H1 (cell line): Measurements from ENCODE around the gene LITAF. TPM values are rescaled to one million over a fixed set of nuclear protein-coding genes. Genes with fewer than 3 reads are reported as not detected.

Experiments
- CTCF ChIA-PET: fragments of 300-600 bp; sonication (Branson Sonifier 250); formaldehyde crosslinking; loops from one replicate; lab custom pipeline; 2021; ENCODE audit not compliant: partially characterized antibody; lab: Charles Lee
- POLR2A ChIA-PET: fragments of 300-600 bp; sonication (Branson Sonifier 250); formaldehyde crosslinking; loops from one replicate; lab custom pipeline; 2021; ENCODE audit warnings: inconsistent platforms; ENCODE audit not compliant: partially characterized antibody; lab: Charles Lee
- DNase-seq, 2 experiments: peaks; one replicate each; pipeline versions ENCODE4 v3.0.0 to v3.0.0-alpha.2; 2010 to 2022; ENCODE audit warnings: low spot score in 2 of 2, low read depth in 1 of 2, mixed read lengths in 1 of 2
- FAIRE-seq: peaks from 2 replicates; lab custom pipeline; 2011; peaks lifted over from hg19 to GRCh38; lab: Jason Lieb, UNC
- H2AFZ ChIP-seq: 2 replicates; pipeline ENCODE4 v1.8.1; 2012; ENCODE audit warnings: low read length, inconsistent platforms
- H2AK5ac ChIP-seq: 2 replicates; pipeline ENCODE4 v1.6.1; 2013; ENCODE audit warnings: low read depth, low read length
- H2BK120ac ChIP-seq: replicated peaks from 2 replicates; pipeline ENCODE3; 2013; ENCODE audit warnings: low read depth, low read length, inconsistent platforms
- H2BK12ac ChIP-seq: 2 replicates; pipeline ENCODE4 v1.6.1; 2013; ENCODE audit warnings: low read depth, low read length
- H2BK15ac ChIP-seq: 2 replicates; pipeline ENCODE4 v1.6.1; 2013; ENCODE audit warnings: low read length
- H2BK20ac ChIP-seq: 2 replicates; pipeline ENCODE4 v1.6.1; 2013; ENCODE audit warnings: low read length
- H2BK5ac ChIP-seq: 2 replicates; pipeline ENCODE4 v1.6.1; 2013; ENCODE audit warnings: low read depth, low read length
- H3K14ac ChIP-seq: 2 replicates; pipeline ENCODE4 v1.6.1; 2013; ENCODE audit warnings: inconsistent platforms; ENCODE audit not compliant: insufficient read length
- H3K18ac ChIP-seq: 2 replicates; pipeline ENCODE4 v1.6.1; 2013; ENCODE audit warnings: low read length; ENCODE audit errors: extremely low read depth
- H3K23ac ChIP-seq: 2 replicates; pipeline ENCODE4 v1.6.1; 2013; ENCODE audit warnings: inconsistent platforms; ENCODE audit not compliant: insufficient read length
- H3K23me2 ChIP-seq: 2 replicates; pipeline ENCODE4 v1.6.1; 2013; ENCODE audit warnings: low read depth, low read length
- H3K27ac ChIP-seq: 2 replicates; pipeline ENCODE4 v1.6.1; 2011; ENCODE audit warnings: low read depth, low read length, inconsistent platforms
- H3K27me3 ChIP-seq, 4 experiments: replicated peaks in 1 of 4; 1 replicate in 1 of 4; 2 replicates in 3 of 4; pipeline versions ENCODE4 v1.6.1 to v1.8.1; 2011 to 2013; ENCODE audit warnings: low read length in 3 of 4, mild to moderate bottlenecking in 3 of 4, inconsistent platforms in 2 of 4, mixed read lengths in 2 of 4, moderate library complexity in 1 of 4; ENCODE audit not compliant: control insufficient read depth in 3 of 4, insufficient read depth in 3 of 4; ENCODE audit errors: extremely low read depth in 1 of 4
- H3K36me3 ChIP-seq, 4 experiments: 2 replicates each; pipeline versions ENCODE4 v1.6.1 to v1.8.1; 2011 to 2013; ENCODE audit warnings: mild to moderate bottlenecking in 4 of 4, low read length in 3 of 4, moderate library complexity in 2 of 4, control low read depth in 1 of 4, inconsistent platforms in 1 of 4; ENCODE audit not compliant: insufficient read depth in 4 of 4, control insufficient read depth in 2 of 4
- H3K4ac ChIP-seq: replicated peaks from 2 replicates; pipeline ENCODE3; 2013; ENCODE audit warnings: low read length, low read depth, mixed read lengths, inconsistent platforms; ENCODE audit not compliant: insufficient read length
- H3K4me1 ChIP-seq, 4 experiments: replicated peaks in 1 of 4; 1 replicate in 1 of 4; 2 replicates in 3 of 4; pipeline versions ENCODE4 v1.6.1 to v1.8.1; 2011 to 2013; ENCODE audit warnings: low read length in 3 of 4, inconsistent platforms in 2 of 4, mixed read lengths in 1 of 4; ENCODE audit not compliant: insufficient read depth in 4 of 4, control insufficient read depth in 3 of 4
- H3K4me2 ChIP-seq, 2 experiments: 2 replicates each; pipeline versions ENCODE4 v1.6.1 to v1.8.1; 2011 to 2013; ENCODE audit warnings: low read depth in 2 of 2, low read length in 2 of 2, control low read depth in 1 of 2, inconsistent platforms in 1 of 2, mild to moderate bottlenecking in 1 of 2; ENCODE audit not compliant: insufficient read depth in 1 of 2
- H3K4me3 ChIP-seq, 4 experiments: fragments of 200-600, 300-600 bp in 1 of 4; sonication (generic), shearing (Covaris generic), sonication (Bioruptor Twin) in 1 of 4; 2 replicates each; pipeline versions ENCODE4 v1.5.1 to v1.8.1; 2011 to 2016; ENCODE audit warnings: low read length in 4 of 4, low read depth in 3 of 4, control low read depth in 2 of 4, inconsistent platforms in 2 of 4, mild to moderate bottlenecking in 2 of 4, mixed read lengths in 1 of 4, moderate library complexity in 1 of 4; ENCODE audit not compliant: insufficient read depth in 2 of 4; ENCODE audit errors: extremely low read depth in 1 of 4
- H3K56ac ChIP-seq: replicated peaks from 2 replicates; pipeline ENCODE3; 2013; ENCODE audit warnings: low read depth, mild to moderate bottlenecking, mixed read lengths, low read length, inconsistent platforms; ENCODE audit not compliant: insufficient read length
- H3K79me1 ChIP-seq: 2 replicates; pipeline ENCODE4 v1.6.1; 2013; ENCODE audit warnings: low read depth, low read length, control low read depth
- H3K79me2 ChIP-seq, 2 experiments: 2 replicates each; pipeline versions ENCODE4 v1.6.1 to v1.8.1; 2012 to 2013; ENCODE audit warnings: low read length in 2 of 2, mild to moderate bottlenecking in 2 of 2, inconsistent platforms in 1 of 2; ENCODE audit not compliant: insufficient read depth in 2 of 2, control insufficient read depth in 1 of 2
- H3K9ac ChIP-seq, 4 experiments: replicated peaks in 1 of 4; 1 replicate in 1 of 4; 2 replicates in 3 of 4; pipeline versions ENCODE4 v1.6.1 to v1.8.1; 2011 to 2013; ENCODE audit warnings: low read depth in 3 of 4, low read length in 3 of 4, control low read depth in 2 of 4, mild to moderate bottlenecking in 2 of 4, moderate library complexity in 2 of 4, inconsistent platforms in 1 of 4; ENCODE audit errors: extremely low read depth in 1 of 4
- H3K9me3 ChIP-seq, 2 experiments: 2 replicates each; pipeline versions ENCODE4 v1.6.1 to v1.8.1; 2012 to 2013; ENCODE audit warnings: mild to moderate bottlenecking in 2 of 2, moderate library complexity in 2 of 2, control low read depth in 1 of 2, inconsistent platforms in 1 of 2, low read depth in 1 of 2, low read length in 1 of 2, mixed read lengths in 1 of 2; ENCODE audit not compliant: insufficient read depth in 2 of 2
- H4K20me1 ChIP-seq, 2 experiments: replicated peaks in 1 of 2; 2 replicates each; pipeline versions ENCODE3 to v1.8.1; 2011 to 2013; ENCODE audit warnings: inconsistent platforms in 2 of 2, low read length in 2 of 2, mild to moderate bottlenecking in 1 of 2; ENCODE audit not compliant: insufficient read depth in 2 of 2, control insufficient read depth in 1 of 2
- H4K5ac ChIP-seq: 2 replicates; pipeline ENCODE4 v1.6.1; 2013; ENCODE audit warnings: low read length, low read depth, mixed read lengths, inconsistent platforms; ENCODE audit not compliant: insufficient read length
- H4K8ac ChIP-seq: 2 replicates; pipeline ENCODE4 v1.8.0; 2013; ENCODE audit warnings: mild to moderate bottlenecking, moderate library complexity, low read length, inconsistent platforms; ENCODE audit not compliant: insufficient read depth; ENCODE audit errors: extremely low read depth
- H4K91ac ChIP-seq: replicated peaks from 2 replicates; pipeline ENCODE3; 2013; ENCODE audit warnings: low read length, mixed read lengths, inconsistent platforms; ENCODE audit not compliant: insufficient read length
- CBX5 ChIP-seq: fragments of 300-800, 300-1000 bp; sonication (generic); IDR thresholded peaks from 2 replicates; pipeline ENCODE4 v1.7.1; 2016; ENCODE audit warnings: antibody characterized with exemption, low read length, low read depth
- SP4 ChIP-seq: IDR thresholded peaks from 2 replicates; pipeline ENCODE4 v1.6.1; 2012; ENCODE audit warnings: low read length, inconsistent platforms
- WGBS, 2 experiments: shearing (Covaris generic) in 1 of 2; methylation state at CpG; one replicate each; pipeline versions ENCODE4 v1.1.6 to v1.1.7; 2013 to 2015; ENCODE audit warnings: low lambda C conversion rate in 2 of 2, mixed read lengths in 2 of 2, inconsistent platforms in 1 of 2, low coverage in 1 of 2, missing lambda C conversion rate in 1 of 2; ENCODE audit not compliant: insufficient replicate concordance in 2 of 2, insufficient coverage in 1 of 2, insufficient read length in 1 of 2; ENCODE audit errors: extremely low coverage in 1 of 2, missing lambda C conversion rate in 1 of 2; 5-methylcytosine and 5-hydroxymethylcytosine counted together
- polyA plus RNA-seq, 7 experiments: library from polyadenylated mRNA; depleted of rRNA in 3 of 7; stranded (reverse) in 5 of 7; unstranded in 2 of 7; fragments of >200 nt in 5 of 7; fragments of 200-250 nt in 2 of 7; gene quantifications; 1 replicate in 5 of 7; 2 replicates in 1 of 7; 4 replicates in 1 of 7; pipeline versions ENCODE4 v1.2.1 to v1.2.3, GENCODE V29; 2011 to 2013; ENCODE audit warnings: missing spikeins in 2 of 7, mixed read lengths in 2 of 7
- total RNA-seq: library from RNA; stranded (reverse); fragmentation: NEBNext Ultra II Directional; extraction: Animal tissue kit (Norgen Biotek cat#: 25700); gene quantifications from 2 replicates; pipeline ENCODE4 v1.2.1, GENCODE V29; 2021

The LITAF gene
- total and polyA plus RNA-seq, 2 of the 8 experiments (the other 6 are each of a cell fraction or from before 2014, with no cell fraction given): 165 to 205 TPM

GRCh38 chr16:11621920-11622651 is 35.4 kb upstream of the LITAF start:
- Histone ChIP-seq H3K9me3 (no peaks in the 10 kb centered on the region), H3K4me1 (peaks cover 0 to 6% (median 2%) of the 10 kb centered on the region in 4 experiments; a peak in 3 of 7 replicates), H2BK120ac (no peak overlapping the region), H3K56ac (no peak overlapping the region), H2BK5ac (0 out of 2 replicates have a peak overlapping the region, but pooled peaks have one; percentile 24), H3K27ac (no peak overlapping the region), H3K14ac (no peak overlapping the region), H3K23ac (no peak overlapping the region), H3K27me3 (no peaks in the 10 kb centered on the region), H2BK12ac (0 out of 2 replicates have a peak overlapping the region, but pooled peaks have one; percentile 50), H4K8ac (no peak overlapping the region), H3K4me2 (no peak overlapping the region), H3K36me3 (no peaks in the 10 kb centered on the region), H4K20me1 (no peaks in the 10 kb centered on the region), H2BK15ac (no peak overlapping the region), H2BK20ac (no peak overlapping the region), H3K4me3 (no peak overlapping the region), H2AFZ (no peak overlapping the region), H3K79me1 (no peaks in the 10 kb centered on the region), H3K4ac (no peak overlapping the region), H4K91ac (no peak overlapping the region), H2AK5ac (no peak overlapping the region), H3K9ac (no peak overlapping the region), H3K23me2 (no peaks in the 10 kb centered on the region), H3K79me2 (no peaks in the 10 kb centered on the region), H3K18ac (no peak overlapping the region; the same call in 1 of the 2 replicates), H4K5ac (no peak overlapping the region)
- FAIRE-seq (no peak), DNase-seq (no peak)
- no peak for TF ChIP-seq SP4
- no peak for TF ChIP-seq CBX5
- POLR2A ChIA-PET: interaction anchor here (1.1 to 3.0 kb wide), 4 partner anchors 11 to 123 kb away, joined by 3 to 15 read pairs (median 3); no protein-coding TSS in a partner anchor
- WGBS, 2 experiments: 89% methylated on average over 19 of the region's 19 CpGs; no CpG with 5 or more reads in 1 of the 2 experiments
- CTCF ChIA-PET: interaction anchor here (0.7 to 3.0 kb wide), 7 partner anchors 14 to 304 kb away, joined by 3 to 15 read pairs (median 3); no protein-coding TSS in a partner anchor
